Tibial artery (tissue), 4 donors: ENCODE results near the gene KRT33A.
"Not testable (repeated sequence)": the region's sequence is repeated elsewhere in the genome, so short reads cannot be mapped to it uniquely, and the experiment has no call there.

Experiments used
- DNase-seq, 2 donors: peaks; one replicate each; pipeline ENCODE4 v3.0.0-alpha.2; 2019
- H3K27ac ChIP-seq, 2 donors: fragments of 200-600 bp; sonication (generic) in 1 of 2; 1 replicate in 1 of 2; 2 replicates in 1 of 2; pipeline ENCODE4 v1.5.1; 2018 to 2019; ENCODE audit warnings: mild to moderate bottlenecking in 1 of 2
- H3K27me3 ChIP-seq, 2 donors: fragments of 200-600 bp; sonication (generic) in 1 of 2; one replicate each; pipeline versions ENCODE4 v1.5.1 to v1.6.0; 2016 to 2019
- H3K36me3 ChIP-seq, 3 donors: fragments of 200-600 bp; sonication (generic) in 2 of 3; one replicate each; pipeline ENCODE4 v1.5.1; 2016 to 2019; ENCODE audit warnings: mild to moderate bottlenecking in 2 of 3
- H3K4me1 ChIP-seq, 4 donors: fragments of 200-600 bp; sonication (generic) in 2 of 4; 1 replicate in 3 of 4; 2 replicates in 1 of 4; pipeline ENCODE4 v1.5.1; 2016 to 2019
- H3K4me3 ChIP-seq, 2 donors: fragments of 200-600 bp; sonication (generic) in 1 of 2; 1 replicate in 1 of 2; 2 replicates in 1 of 2; pipeline ENCODE4 v1.5.1; 2018 to 2019; ENCODE audit warnings: mild to moderate bottlenecking in 2 of 2
- H3K9me3 ChIP-seq, 3 donors: fragments of 200-600 bp; sonication (generic) in 1 of 3; one replicate each; pipeline ENCODE4 v1.5.1; 2016 to 2019
- CTCF ChIP-seq, 2 experiments: fragments of 200-600 bp in 1 of 2; fragments of 450-650 bp in 1 of 2; IDR thresholded peaks; one replicate each; pipeline ENCODE4 v1.5.1; 2017 to 2019; ENCODE audit warnings: antibody characterized with exemption in 2 of 2, mild to moderate bottlenecking in 1 of 2, moderate library complexity in 1 of 2
- intact Hi-C: fragments of 100-400 bp; cut with DNase I; formaldehyde crosslinking; loops from one replicate; pipeline ENCODE4 v1.15.0; 2023; ENCODE audit warnings: low total_unique reads

The KRT33A gene

GRCh38 chr17:41350381-41350878 is at the start of gene KRT33A:
KRT33A (minus strand) TSS chr17:41350828; CDS start chr17:41350767, 61 bp downstream.
- DNase-seq, H3K36me3 ChIP-seq, H3K27me3 ChIP-seq, intact Hi-C loops, H3K27ac ChIP-seq, H3K4me3 ChIP-seq, H3K9me3 ChIP-seq, H3K4me1 ChIP-seq: not testable (repeated sequence)

GRCh38 chr17:41396996-41397660 is 46.5 kb upstream of the KRT33A start, which contains the start of gene KRT31:
KRT31 (minus strand) TSS chr17:41397608; CDS start chr17:41397539, 69 bp downstream.
- TF ChIP-seq CTCF (IDR thresholded peaks at IDR 0.05) = no peak
- no peaks in the 10 kb centered on the region for H3K9me3 ChIP-seq
- no peaks in the 10 kb centered on the region for H3K4me1 ChIP-seq
- DNase-seq = no peak
- peaks cover 0 to 5% of the 10 kb centered on the region in 2 donors for H3K27me3 ChIP-seq
- H3K36me3 ChIP-seq = no peaks in the 10 kb centered on the region
- no peak within 1 kb of the TSS for H3K27ac ChIP-seq
- intact Hi-C loops = no loop called here
- no peak within 1 kb of the TSS for H3K4me3 ChIP-seq

- H3K27me3 ChIP-seq = peaks cover 0 to 5% of the 10 kb centered on the region in 2 donors
- intact Hi-C loops = no loop called here
- H3K27ac ChIP-seq = no peak overlapping the region
- H3K4me3 ChIP-seq = no peak overlapping the region
- no peak for TF ChIP-seq CTCF (IDR thresholded peaks at IDR 0.05)
- H3K4me1 ChIP-seq = no peaks in the 10 kb centered on the region
- no peak for DNase-seq
- H3K9me3 ChIP-seq = no peaks in the 10 kb centered on the region
- no peaks in the 10 kb centered on the region for H3K36me3 ChIP-seq
Observed at GRCh38 chr17:41396340-41396739, 45.7 kb upstream of the KRT33A start.

- peaks cover 0 to 5% of the 10 kb centered on the region in 2 donors for H3K27me3 ChIP-seq
- no peak for DNase-seq
- no peaks in the 10 kb centered on the region for H3K4me1 ChIP-seq
- H3K27ac ChIP-seq = no peak overlapping the region
- intact Hi-C loops = no loop called here
- H3K4me3 ChIP-seq = no peak overlapping the region
- H3K36me3 ChIP-seq = no peaks in the 10 kb centered on the region
- H3K9me3 ChIP-seq = no peaks in the 10 kb centered on the region
- TF ChIP-seq CTCF (IDR thresholded peaks at IDR 0.05) = no peak
Observed at GRCh38 chr17:41395611-41396010, 45.0 kb upstream of the KRT33A start.

- DNase-seq, H3K9me3 ChIP-seq, H3K4me1 ChIP-seq, H3K27me3 ChIP-seq, H3K4me3 ChIP-seq, H3K27ac ChIP-seq, H3K36me3 ChIP-seq, intact Hi-C loops: not testable (repeated sequence)
Observed at GRCh38 chr17:41395044-41395443, 44.4 kb upstream of the KRT33A start.

- H3K27me3 ChIP-seq = peaks cover 0 to 11% of the 10 kb centered on the region in 2 donors
- no peak for DNase-seq
- intact Hi-C loops = no loop called here
- no peaks in the 10 kb centered on the region for H3K9me3 ChIP-seq
- TF ChIP-seq CTCF (IDR thresholded peaks at IDR 0.05) = no peak
- no peaks in the 10 kb centered on the region for H3K36me3 ChIP-seq
- no peak overlapping the region for H3K27ac ChIP-seq
- H3K4me1 ChIP-seq = no peaks in the 10 kb centered on the region
- H3K4me3 ChIP-seq = no peak overlapping the region
Observed at GRCh38 chr17:41394254-41394996, 43.8 kb upstream of the KRT33A start.
